H1 (cell line): ENCODE measurements around the gene MVD. TPM values are rescaled to one million over a fixed set of nuclear protein-coding genes. Genes with fewer than 3 reads are reported as not detected.

ENCODE experiments used
- CTCF ChIA-PET: fragments of 300-600 bp; sonication (Branson Sonifier 250); formaldehyde crosslinking; loops from one replicate; lab custom pipeline; 2021; ENCODE audit not compliant: partially characterized antibody; lab: Charles Lee
- POLR2A ChIA-PET: fragments of 300-600 bp; sonication (Branson Sonifier 250); formaldehyde crosslinking; loops from one replicate; lab custom pipeline; 2021; ENCODE audit warnings: inconsistent platforms; ENCODE audit not compliant: partially characterized antibody; lab: Charles Lee
- DNase-seq, 2 experiments: peaks; one replicate each; pipeline versions ENCODE4 v3.0.0 to v3.0.0-alpha.2; 2010 to 2022; ENCODE audit warnings: low spot score in 2 of 2, low read depth in 1 of 2, mixed read lengths in 1 of 2
- FAIRE-seq: peaks from 2 replicates; lab custom pipeline; 2011; peaks lifted over from hg19 to GRCh38; lab: Jason Lieb, UNC
- H2AFZ ChIP-seq: 2 replicates; pipeline ENCODE4 v1.8.1; 2012; ENCODE audit warnings: low read length, inconsistent platforms
- H2AK5ac ChIP-seq: 2 replicates; pipeline ENCODE4 v1.6.1; 2013; ENCODE audit warnings: low read depth, low read length
- H2BK120ac ChIP-seq: replicated peaks from 2 replicates; pipeline ENCODE3; 2013; ENCODE audit warnings: low read depth, low read length, inconsistent platforms
- H2BK12ac ChIP-seq: 2 replicates; pipeline ENCODE4 v1.6.1; 2013; ENCODE audit warnings: low read depth, low read length
- H2BK15ac ChIP-seq: 2 replicates; pipeline ENCODE4 v1.6.1; 2013; ENCODE audit warnings: low read length
- H2BK20ac ChIP-seq: 2 replicates; pipeline ENCODE4 v1.6.1; 2013; ENCODE audit warnings: low read length
- H2BK5ac ChIP-seq: 2 replicates; pipeline ENCODE4 v1.6.1; 2013; ENCODE audit warnings: low read depth, low read length
- H3K14ac ChIP-seq: 2 replicates; pipeline ENCODE4 v1.6.1; 2013; ENCODE audit warnings: inconsistent platforms; ENCODE audit not compliant: insufficient read length
- H3K18ac ChIP-seq: 2 replicates; pipeline ENCODE4 v1.6.1; 2013; ENCODE audit warnings: low read length; ENCODE audit errors: extremely low read depth
- H3K23ac ChIP-seq: 2 replicates; pipeline ENCODE4 v1.6.1; 2013; ENCODE audit warnings: inconsistent platforms; ENCODE audit not compliant: insufficient read length
- H3K23me2 ChIP-seq: 2 replicates; pipeline ENCODE4 v1.6.1; 2013; ENCODE audit warnings: low read depth, low read length
- H3K27ac ChIP-seq: 2 replicates; pipeline ENCODE4 v1.6.1; 2011; ENCODE audit warnings: low read depth, low read length, inconsistent platforms
- H3K27me3 ChIP-seq, 4 experiments: replicated peaks in 1 of 4; 1 replicate in 1 of 4; 2 replicates in 3 of 4; pipeline versions ENCODE4 v1.6.1 to v1.8.1; 2011 to 2013; ENCODE audit warnings: low read length in 3 of 4, mild to moderate bottlenecking in 3 of 4, inconsistent platforms in 2 of 4, mixed read lengths in 2 of 4, moderate library complexity in 1 of 4; ENCODE audit not compliant: control insufficient read depth in 3 of 4, insufficient read depth in 3 of 4; ENCODE audit errors: extremely low read depth in 1 of 4
- H3K36me3 ChIP-seq, 4 experiments: 2 replicates each; pipeline versions ENCODE4 v1.6.1 to v1.8.1; 2011 to 2013; ENCODE audit warnings: mild to moderate bottlenecking in 4 of 4, low read length in 3 of 4, moderate library complexity in 2 of 4, control low read depth in 1 of 4, inconsistent platforms in 1 of 4; ENCODE audit not compliant: insufficient read depth in 4 of 4, control insufficient read depth in 2 of 4
- H3K4ac ChIP-seq: replicated peaks from 2 replicates; pipeline ENCODE3; 2013; ENCODE audit warnings: low read length, low read depth, mixed read lengths, inconsistent platforms; ENCODE audit not compliant: insufficient read length
- H3K4me1 ChIP-seq, 4 experiments: replicated peaks in 1 of 4; 1 replicate in 1 of 4; 2 replicates in 3 of 4; pipeline versions ENCODE4 v1.6.1 to v1.8.1; 2011 to 2013; ENCODE audit warnings: low read length in 3 of 4, inconsistent platforms in 2 of 4, mixed read lengths in 1 of 4; ENCODE audit not compliant: insufficient read depth in 4 of 4, control insufficient read depth in 3 of 4
- H3K4me2 ChIP-seq, 2 experiments: 2 replicates each; pipeline versions ENCODE4 v1.6.1 to v1.8.1; 2011 to 2013; ENCODE audit warnings: low read depth in 2 of 2, low read length in 2 of 2, control low read depth in 1 of 2, inconsistent platforms in 1 of 2, mild to moderate bottlenecking in 1 of 2; ENCODE audit not compliant: insufficient read depth in 1 of 2
- H3K4me3 ChIP-seq, 4 experiments: fragments of 200-600, 300-600 bp in 1 of 4; sonication (generic), shearing (Covaris generic), sonication (Bioruptor Twin) in 1 of 4; 2 replicates each; pipeline versions ENCODE4 v1.5.1 to v1.8.1; 2011 to 2016; ENCODE audit warnings: low read length in 4 of 4, low read depth in 3 of 4, control low read depth in 2 of 4, inconsistent platforms in 2 of 4, mild to moderate bottlenecking in 2 of 4, mixed read lengths in 1 of 4, moderate library complexity in 1 of 4; ENCODE audit not compliant: insufficient read depth in 2 of 4; ENCODE audit errors: extremely low read depth in 1 of 4
- H3K56ac ChIP-seq: replicated peaks from 2 replicates; pipeline ENCODE3; 2013; ENCODE audit warnings: low read depth, mild to moderate bottlenecking, mixed read lengths, low read length, inconsistent platforms; ENCODE audit not compliant: insufficient read length
- H3K79me1 ChIP-seq: 2 replicates; pipeline ENCODE4 v1.6.1; 2013; ENCODE audit warnings: low read depth, low read length, control low read depth
- H3K79me2 ChIP-seq, 2 experiments: 2 replicates each; pipeline versions ENCODE4 v1.6.1 to v1.8.1; 2012 to 2013; ENCODE audit warnings: low read length in 2 of 2, mild to moderate bottlenecking in 2 of 2, inconsistent platforms in 1 of 2; ENCODE audit not compliant: insufficient read depth in 2 of 2, control insufficient read depth in 1 of 2
- H3K9ac ChIP-seq, 4 experiments: replicated peaks in 1 of 4; 1 replicate in 1 of 4; 2 replicates in 3 of 4; pipeline versions ENCODE4 v1.6.1 to v1.8.1; 2011 to 2013; ENCODE audit warnings: low read depth in 3 of 4, low read length in 3 of 4, control low read depth in 2 of 4, mild to moderate bottlenecking in 2 of 4, moderate library complexity in 2 of 4, inconsistent platforms in 1 of 4; ENCODE audit errors: extremely low read depth in 1 of 4
- H3K9me3 ChIP-seq, 2 experiments: 2 replicates each; pipeline versions ENCODE4 v1.6.1 to v1.8.1; 2012 to 2013; ENCODE audit warnings: mild to moderate bottlenecking in 2 of 2, moderate library complexity in 2 of 2, control low read depth in 1 of 2, inconsistent platforms in 1 of 2, low read depth in 1 of 2, low read length in 1 of 2, mixed read lengths in 1 of 2; ENCODE audit not compliant: insufficient read depth in 2 of 2
- H4K20me1 ChIP-seq, 2 experiments: replicated peaks in 1 of 2; 2 replicates each; pipeline versions ENCODE3 to v1.8.1; 2011 to 2013; ENCODE audit warnings: inconsistent platforms in 2 of 2, low read length in 2 of 2, mild to moderate bottlenecking in 1 of 2; ENCODE audit not compliant: insufficient read depth in 2 of 2, control insufficient read depth in 1 of 2
- H4K5ac ChIP-seq: 2 replicates; pipeline ENCODE4 v1.6.1; 2013; ENCODE audit warnings: low read length, low read depth, mixed read lengths, inconsistent platforms; ENCODE audit not compliant: insufficient read length
- H4K8ac ChIP-seq: 2 replicates; pipeline ENCODE4 v1.8.0; 2013; ENCODE audit warnings: mild to moderate bottlenecking, moderate library complexity, low read length, inconsistent platforms; ENCODE audit not compliant: insufficient read depth; ENCODE audit errors: extremely low read depth
- H4K91ac ChIP-seq: replicated peaks from 2 replicates; pipeline ENCODE3; 2013; ENCODE audit warnings: low read length, mixed read lengths, inconsistent platforms; ENCODE audit not compliant: insufficient read length
- KDM4A ChIP-seq: IDR thresholded peaks from one replicate; pipeline ENCODE4 v1.7.1; 2012; ENCODE audit warnings: low read depth, mild to moderate bottlenecking, moderate library complexity, low read length, inconsistent platforms; ENCODE audit not compliant: severe bottlenecking
- KDM5A ChIP-seq: fragments of 200-600 bp; IDR thresholded peaks from 2 replicates; pipeline ENCODE4 v1.7.1; 2012; ENCODE audit warnings: mild to moderate bottlenecking, low read length, inconsistent platforms, mixed read lengths
- POU5F1 ChIP-seq: IDR thresholded peaks from 2 replicates; pipeline ENCODE4 v1.6.1; 2011; ENCODE audit warnings: low read depth, mild to moderate bottlenecking, low read length, moderate library complexity
- RFX5 ChIP-seq: IDR thresholded peaks from 2 replicates; pipeline ENCODE4 v1.6.1; 2011; ENCODE audit warnings: low read depth, low read length, improper control_type of control experiment, borderline replicate concordance
- RNF2 ChIP-seq: fragments of 200-900, 300-1000 bp; sonication (generic); IDR thresholded peaks from 2 replicates; pipeline ENCODE4 v1.7.1; 2016; ENCODE audit warnings: borderline replicate concordance, low read depth, mild to moderate bottlenecking, antibody characterized with exemption, low read length; ENCODE audit not compliant: poor library complexity, severe bottlenecking; ENCODE audit errors: missing control alignments
- WGBS, 2 experiments: shearing (Covaris generic) in 1 of 2; methylation state at CpG; one replicate each; pipeline versions ENCODE4 v1.1.6 to v1.1.7; 2013 to 2015; ENCODE audit warnings: low lambda C conversion rate in 2 of 2, mixed read lengths in 2 of 2, inconsistent platforms in 1 of 2, low coverage in 1 of 2, missing lambda C conversion rate in 1 of 2; ENCODE audit not compliant: insufficient replicate concordance in 2 of 2, insufficient coverage in 1 of 2, insufficient read length in 1 of 2; ENCODE audit errors: extremely low coverage in 1 of 2, missing lambda C conversion rate in 1 of 2; 5-methylcytosine and 5-hydroxymethylcytosine counted together
- polyA plus RNA-seq, 7 experiments: library from polyadenylated mRNA; depleted of rRNA in 3 of 7; stranded (reverse) in 5 of 7; unstranded in 2 of 7; fragments of >200 nt in 5 of 7; fragments of 200-250 nt in 2 of 7; gene quantifications; 1 replicate in 5 of 7; 2 replicates in 1 of 7; 4 replicates in 1 of 7; pipeline versions ENCODE4 v1.2.1 to v1.2.3, GENCODE V29; 2011 to 2013; ENCODE audit warnings: missing spikeins in 2 of 7, mixed read lengths in 2 of 7
- total RNA-seq: library from RNA; stranded (reverse); fragmentation: NEBNext Ultra II Directional; extraction: Animal tissue kit (Norgen Biotek cat#: 25700); gene quantifications from 2 replicates; pipeline ENCODE4 v1.2.1, GENCODE V29; 2021

MVD gene
- total and polyA plus RNA-seq, 2 of the 8 experiments (the other 6 are each of a cell fraction or from before 2014, with no cell fraction given), result 47.2 to 77.3 TPM

- POLR2A ChIA-PET, result no interaction called here
- Histone ChIP-seq H3K4me2 (no peak overlapping the region), H4K8ac (no peak overlapping the region; the same call in 1 of the 2 replicates), H3K27ac (no peak overlapping the region), H3K36me3 (peaks cover 3 to 29% (median 4%) of the 10 kb centered on the region in 4 experiments; a peak in 7 of 8 replicates), H3K18ac (no peak overlapping the region), H3K27me3 (no peaks in the 10 kb centered on the region), H3K4me1 (peaks cover 0 to 6% (median 4%) of the 10 kb centered on the region in 4 experiments; a peak in 5 of 7 replicates), H3K4me3 (no peak overlapping the region), H4K5ac (no peak overlapping the region), H3K23ac (no peak overlapping the region), H3K79me2 (peaks cover 0 to 19% of the 10 kb centered on the region in 2 experiments; a peak in 3 of 4 replicates), H3K23me2 (peaks cover 2% of the 10 kb centered on the region; the same call in 1 of the 2 replicates), H2BK5ac (no peak overlapping the region), H3K14ac (no peak overlapping the region), H4K91ac (no peak overlapping the region), H2AK5ac (no peak overlapping the region), H2BK120ac (no peak overlapping the region), H3K9ac (no peak overlapping the region), H2AFZ (no peak overlapping the region), H3K4ac (no peak overlapping the region), H2BK15ac (no peak overlapping the region), H2BK20ac (no peak overlapping the region), H3K56ac (no peak overlapping the region), H4K20me1 (peaks cover 2 to 35% of the 10 kb centered on the region in 2 experiments), H2BK12ac (no peak overlapping the region), H3K79me1 (peaks cover 2% of the 10 kb centered on the region; the same call in 1 of the 2 replicates), H3K9me3 (no peaks in the 10 kb centered on the region)
- TF ChIP-seq RFX5, result no peak
- no peak for TF ChIP-seq KDM5A
- no peak for TF ChIP-seq RNF2
- TF ChIP-seq KDM4A, result no peak
- no peak for TF ChIP-seq POU5F1
- CTCF ChIA-PET, result interaction anchor here (0.7 to 1.5 kb wide), 6 partner anchors 9 to 50 kb away, joined by 3 to 5 read pairs (median 4); no protein-coding TSS in a partner anchor
- no peak for FAIRE-seq
- WGBS, 2 experiments, result 92% methylated on average over 19 of the region's 29 CpGs; no CpG with 5 or more reads in 1 of the 2 experiments
- no peak for DNase-seq
These were observed 7.1 kb downstream of the MVD start for GRCh38 chr16:88655733-88656281.
